ENCODE measurements around the gene PLEKHA4.

- TF ChIP-seq CTCF (IDR thresholded peaks at IDR 0.05; ENCODE audit: low read depth, low read length, poor library complexity, severe bottlenecking) (no peak), EZH2phosphoT487 (IDR thresholded peaks at IDR 0.05; ENCODE audit: borderline replicate concordance, low read length) (no peak)
These were observed 65.8 kb downstream of the PLEKHA4 start for GRCh38 chr19:48802623-48803022.
